SU-DHL-6 (cell line): Measurements from ENCODE around the gene LAYN.

Experiments used
- H2AFZ ChIP-seq: fragments of 200-600 bp; sonication (generic); 2 replicates; pipeline ENCODE4 v1.6.1; 2014; ENCODE audit warnings: low read depth, mild to moderate bottlenecking, moderate library complexity, mixed read lengths, antibody characterized with exemption, low read length; ENCODE audit not compliant: severe bottlenecking
- H3F3A ChIP-seq: fragments of 200-600 bp; shearing (Covaris generic); 2 replicates; pipeline ENCODE4 v1.6.0; 2016; ENCODE audit warnings: antibody characterized with exemption, mild to moderate bottlenecking; ENCODE audit not compliant: insufficient read depth
- H3K27ac ChIP-seq: fragments of 200-600 bp; sonication (generic); 2 replicates; pipeline ENCODE4 v1.5.1; 2016; ENCODE audit warnings: low read depth, mild to moderate bottlenecking, low read length, moderate library complexity, mixed read lengths
- H3K27me3 ChIP-seq: fragments of 200-600 bp; sonication (generic), shearing (Covaris generic); 2 replicates; pipeline ENCODE4 v1.6.0; 2014; ENCODE audit warnings: mild to moderate bottlenecking, low read length
- H3K36me3 ChIP-seq: fragments of 200-600 bp; sonication (generic); 2 replicates; pipeline ENCODE4 v1.6.1; 2014; ENCODE audit warnings: mild to moderate bottlenecking, low read length, mixed read lengths
- H3K4me2 ChIP-seq: fragments of 300-600, 200-600 bp; shearing (Covaris generic), sonication (generic); 2 replicates; pipeline ENCODE4 v1.6.0; 2014; ENCODE audit warnings: low read length, low read depth, mild to moderate bottlenecking; ENCODE audit not compliant: poor library complexity, severe bottlenecking
- H3K4me3 ChIP-seq: fragments of 200-600 bp; sonication (generic); 2 replicates; pipeline ENCODE4 v1.5.1; 2014; ENCODE audit warnings: antibody characterized with exemption, low read length, mild to moderate bottlenecking, mixed read lengths; ENCODE audit not compliant: insufficient read depth, poor library complexity, severe bottlenecking
- H3K79me2 ChIP-seq: fragments of 200-600 bp; sonication (generic); 2 replicates; pipeline ENCODE4 v1.6.1; 2014; ENCODE audit warnings: mild to moderate bottlenecking, low read length, moderate library complexity; ENCODE audit not compliant: insufficient read depth
- H3K9ac ChIP-seq: fragments of 200-600 bp; sonication (generic); 2 replicates; pipeline ENCODE4 v1.7.0; 2014; ENCODE audit warnings: mild to moderate bottlenecking, low read length
- H3K9me2 ChIP-seq: fragments of 200-600 bp; sonication (generic); replicated peaks from 2 replicates; pipeline ENCODE4 v1.6.1; 2014; ENCODE audit warnings: low read length; ENCODE audit not compliant: insufficient read depth
- H3K9me3 ChIP-seq: fragments of 200-600 bp; sonication (generic); 2 replicates; pipeline ENCODE4 v1.6.1; 2014; ENCODE audit warnings: low read length, mixed read lengths; ENCODE audit not compliant: insufficient read depth
- H4K20me1 ChIP-seq: fragments of 200-600 bp; sonication (generic); 2 replicates; pipeline ENCODE4 v1.6.1; 2014; ENCODE audit warnings: low read depth, mild to moderate bottlenecking, antibody characterized with exemption, low read length, moderate library complexity, mixed read lengths
- EZH2phosphoT487 ChIP-seq: fragments of 200-600 bp; sonication (generic), shearing (Covaris generic); conservative IDR thresholded peaks from 2 replicates; pipeline ENCODE4 v1.6.1; 2018; ENCODE audit warnings: mild to moderate bottlenecking, antibody characterized with exemption, low read length, moderate library complexity, mixed read lengths
- TF ChIP-seq, protein P1 (sequence below): fragments of 200-600 bp; sonication (generic); IDR thresholded peaks from one replicate; pipeline ENCODE4 v1.5.1; 2017; ENCODE audit warnings: antibody characterized with exemption, mild to moderate bottlenecking, low read length, moderate library complexity; ENCODE audit not compliant: insufficient read depth, poor library complexity, severe bottlenecking

The LAYN gene

GRCh38 chr11:111554532-111554931 lies 14.0 kb downstream of the LAYN start:
- H3F3A ChIP-seq: no peaks in the 10 kb centered on the region
- H3K27me3 ChIP-seq: no peaks in the 10 kb centered on the region
- no peaks in the 10 kb centered on the region for H3K9me2 ChIP-seq
- H4K20me1 ChIP-seq: no peaks in the 10 kb centered on the region
- no peak overlapping the region for H3K4me2 ChIP-seq
- H3K79me2 ChIP-seq: no peaks in the 10 kb centered on the region
- H3K27ac ChIP-seq: no peak overlapping the region
- TF ChIP-seq, protein P1, sequence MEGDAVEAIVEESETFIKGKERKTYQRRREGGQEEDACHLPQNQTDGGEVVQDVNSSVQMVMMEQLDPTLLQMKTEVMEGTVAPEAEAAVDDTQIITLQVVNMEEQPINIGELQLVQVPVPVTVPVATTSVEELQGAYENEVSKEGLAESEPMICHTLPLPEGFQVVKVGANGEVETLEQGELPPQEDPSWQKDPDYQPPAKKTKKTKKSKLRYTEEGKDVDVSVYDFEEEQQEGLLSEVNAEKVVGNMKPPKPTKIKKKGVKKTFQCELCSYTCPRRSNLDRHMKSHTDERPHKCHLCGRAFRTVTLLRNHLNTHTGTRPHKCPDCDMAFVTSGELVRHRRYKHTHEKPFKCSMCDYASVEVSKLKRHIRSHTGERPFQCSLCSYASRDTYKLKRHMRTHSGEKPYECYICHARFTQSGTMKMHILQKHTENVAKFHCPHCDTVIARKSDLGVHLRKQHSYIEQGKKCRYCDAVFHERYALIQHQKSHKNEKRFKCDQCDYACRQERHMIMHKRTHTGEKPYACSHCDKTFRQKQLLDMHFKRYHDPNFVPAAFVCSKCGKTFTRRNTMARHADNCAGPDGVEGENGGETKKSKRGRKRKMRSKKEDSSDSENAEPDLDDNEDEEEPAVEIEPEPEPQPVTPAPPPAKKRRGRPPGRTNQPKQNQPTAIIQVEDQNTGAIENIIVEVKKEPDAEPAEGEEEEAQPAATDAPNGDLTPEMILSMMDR: no peak
- no peak for TF ChIP-seq EZH2phosphoT487
- H3K36me3 ChIP-seq: no peaks in the 10 kb centered on the region
- H2AFZ ChIP-seq: no peak overlapping the region
- no peak overlapping the region for H3K9ac ChIP-seq
- H3K9me3 ChIP-seq: no peaks in the 10 kb centered on the region
- no peak overlapping the region for H3K4me3 ChIP-seq

DNA sequence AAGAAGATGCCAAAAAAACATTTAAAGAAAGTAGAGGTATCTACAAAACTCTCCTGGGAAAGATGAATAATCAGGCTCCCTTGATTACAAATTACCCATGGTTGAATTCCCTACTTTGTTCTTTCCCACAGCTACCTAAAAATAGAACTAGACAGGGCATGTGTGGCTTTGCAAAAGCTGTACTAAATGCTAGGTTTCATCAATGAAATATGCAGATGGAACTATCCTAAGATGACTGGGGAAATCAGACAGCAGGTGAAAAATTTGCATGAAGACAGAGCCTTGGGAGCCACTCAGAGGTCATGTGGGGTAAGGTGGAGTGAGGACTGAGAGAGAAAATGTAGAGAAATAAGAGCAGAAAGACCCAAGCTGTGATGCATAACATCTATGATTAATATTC lies 14.7 kb downstream of the LAYN start:
- no peak overlapping the region for H3K4me3 ChIP-seq

DNA sequence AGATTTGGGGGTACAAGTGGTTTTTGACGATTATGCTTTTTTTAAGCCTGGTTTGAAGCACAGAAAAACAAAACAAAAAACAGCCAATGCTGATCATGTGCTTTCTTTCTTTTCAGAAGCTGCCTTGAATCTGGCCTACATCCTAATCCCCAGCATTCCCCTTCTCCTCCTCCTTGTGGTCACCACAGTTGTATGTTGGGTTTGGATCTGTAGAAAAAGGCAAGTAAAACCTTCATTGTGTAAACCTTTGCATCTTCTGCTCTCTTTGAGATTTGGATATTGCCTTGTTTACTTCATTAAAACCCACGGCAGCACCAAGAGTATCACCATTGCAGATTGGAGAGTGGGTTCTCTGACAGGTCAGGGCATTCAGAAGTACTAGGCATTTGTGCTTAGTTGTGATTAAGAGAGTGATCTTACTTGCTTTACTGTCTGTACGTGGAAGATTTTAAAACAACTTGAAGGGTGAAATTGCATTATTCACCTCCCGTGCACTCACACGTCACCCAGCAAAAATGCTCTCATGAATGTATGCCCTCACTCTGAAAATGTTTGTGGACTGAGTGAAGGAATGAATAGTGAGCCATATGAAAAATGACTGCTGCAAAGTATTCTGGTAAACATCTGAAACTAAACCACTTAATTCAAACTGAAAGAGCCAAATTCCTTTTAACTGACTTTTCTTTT lies 17.0 kb downstream of the LAYN start:
- H3K79me2 ChIP-seq: no peaks in the 10 kb centered on the region
- no peak overlapping the region for H2AFZ ChIP-seq
- no peak overlapping the region for H3K4me2 ChIP-seq
- H3K27ac ChIP-seq: no peak overlapping the region
- H3K9me3 ChIP-seq: no peaks in the 10 kb centered on the region
- no peaks in the 10 kb centered on the region for H3F3A ChIP-seq
- H3K36me3 ChIP-seq: no peaks in the 10 kb centered on the region
- no peaks in the 10 kb centered on the region for H3K9me2 ChIP-seq
- H4K20me1 ChIP-seq: no peaks in the 10 kb centered on the region
- TF ChIP-seq EZH2phosphoT487: no peak
- TF ChIP-seq, protein P1: no peak
- no peak overlapping the region for H3K9ac ChIP-seq
- H3K27me3 ChIP-seq: no peaks in the 10 kb centered on the region
- H3K4me3 ChIP-seq: no peak overlapping the region

More for the DNA sequence above, 14.7 kb downstream of the LAYN start:
- Histone ChIP-seq H3K36me3 (no peaks in the 10 kb centered on the region), H3F3A (no peaks in the 10 kb centered on the region), H3K4me2 (no peak overlapping the region), H3K79me2 (no peaks in the 10 kb centered on the region), H3K9ac (no peak overlapping the region), H3K27ac (no peak overlapping the region), H3K9me2 (no peaks in the 10 kb centered on the region), H4K20me1 (no peaks in the 10 kb centered on the region), H3K27me3 (no peaks in the 10 kb centered on the region), H2AFZ (no peak overlapping the region), H3K9me3 (no peaks in the 10 kb centered on the region)
- TF ChIP-seq, protein P1: no peak
- no peak for TF ChIP-seq EZH2phosphoT487
